SHP77 (cell line): ENCODE measurements around the gene KDM1A.

Source experiments
- DNase-seq, 2 experiments: peaks; one replicate each; lab custom pipeline; 2025; lab: John Stamatoyannopoulos, UW

KDM1A gene

DNA sequence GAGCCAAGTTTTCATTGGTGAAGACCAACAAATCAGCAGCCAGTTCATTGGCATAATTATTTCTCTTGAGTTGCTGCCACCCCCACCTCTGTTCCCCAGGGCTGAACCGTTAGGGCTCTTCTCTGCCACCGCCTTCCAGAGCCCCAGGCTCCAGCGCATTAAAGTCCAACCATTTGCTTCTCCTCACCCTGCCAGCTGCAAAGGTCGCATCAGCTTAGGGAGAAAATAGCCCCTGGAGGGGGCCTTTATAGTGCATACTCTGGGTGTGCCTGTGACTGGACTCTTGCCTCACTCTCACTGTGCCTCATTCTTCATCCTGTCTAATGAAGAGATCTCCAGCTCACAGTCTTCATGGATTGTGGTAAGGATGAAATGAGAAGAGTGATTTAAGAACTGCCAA is 50.4 kb downstream of the KDM1A start:
- no peak for DNase-seq

DNA sequence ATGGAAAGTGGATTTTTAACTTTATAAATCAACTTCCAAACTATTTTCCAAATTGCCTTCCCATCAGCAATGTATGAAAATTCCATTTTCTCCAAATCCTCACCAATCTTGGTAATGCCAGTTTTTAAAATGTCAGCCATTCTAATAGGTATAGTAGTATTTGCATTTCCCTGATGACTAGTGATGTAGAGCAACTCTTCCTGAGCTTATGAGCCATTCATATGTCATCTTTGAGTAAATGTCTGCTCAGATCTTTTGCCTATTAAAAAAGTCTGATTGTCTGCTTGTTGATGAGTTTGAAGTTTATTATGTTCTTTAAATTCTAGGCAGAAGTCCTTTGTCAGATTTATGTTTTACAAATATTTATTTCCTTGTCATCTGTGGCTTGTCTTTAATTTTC is 54.7 kb downstream of the KDM1A start:
- DNase-seq = no peak

DNA sequence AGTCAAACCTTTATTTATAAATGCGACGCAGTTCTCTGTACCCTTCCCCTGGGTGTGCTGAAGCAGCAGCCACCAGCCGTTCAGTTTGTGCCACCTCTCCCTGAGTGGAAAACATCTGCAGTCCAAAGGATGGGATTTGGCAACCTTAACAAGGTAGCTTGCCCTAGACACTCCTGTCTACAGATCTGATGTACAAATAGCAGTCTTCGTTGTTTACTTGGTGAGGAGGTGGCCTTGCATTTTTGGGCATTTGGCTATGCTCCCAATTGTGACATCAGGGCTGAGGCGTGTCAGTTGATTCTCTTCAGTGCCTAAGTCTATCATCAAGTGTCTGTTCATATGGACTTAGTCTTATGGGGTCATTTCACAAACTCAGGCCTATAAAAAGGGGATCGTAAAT is 59.8 kb downstream of the KDM1A start:
- no peak for DNase-seq

DNA sequence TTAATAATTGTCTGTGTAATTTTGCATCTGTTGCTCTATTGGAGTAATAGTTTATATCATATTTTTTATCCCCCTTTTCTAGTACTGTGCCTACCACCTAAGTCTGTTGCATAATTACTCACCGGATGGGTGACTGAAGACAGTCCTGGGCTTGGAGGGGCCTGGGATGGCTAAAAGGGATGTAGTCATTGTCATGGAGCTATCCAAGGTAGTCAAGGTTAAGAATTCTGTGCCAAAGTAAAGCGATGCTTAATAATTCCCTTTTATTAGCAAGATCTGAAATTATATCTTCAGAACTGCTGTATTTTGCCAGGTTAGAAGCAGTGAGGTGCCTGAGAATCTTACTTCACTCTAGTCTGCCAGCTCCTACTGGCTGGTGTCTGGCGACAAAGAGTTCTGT is 61.6 kb downstream of the KDM1A start:
- DNase-seq = no peak

DNA sequence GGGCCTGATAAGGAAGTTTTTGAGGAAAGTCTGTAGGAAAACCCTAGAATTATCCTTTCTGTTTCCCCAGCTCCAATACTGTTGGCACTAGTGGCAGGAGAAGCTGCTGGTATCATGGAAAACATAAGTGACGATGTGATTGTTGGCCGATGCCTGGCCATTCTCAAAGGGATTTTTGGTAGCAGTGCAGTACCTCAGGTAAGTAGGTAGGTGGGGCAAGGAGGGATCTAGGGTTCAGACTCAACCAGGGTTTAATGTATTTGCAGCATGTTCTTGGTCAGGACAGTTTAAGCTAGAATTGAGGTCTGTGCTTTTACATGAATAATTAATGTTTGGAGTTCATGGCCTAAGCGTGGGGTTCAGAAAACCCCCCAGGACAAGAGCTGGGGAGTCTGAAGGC is 62.1 kb downstream of the KDM1A start:
- DNase-seq = no peak

DNA sequence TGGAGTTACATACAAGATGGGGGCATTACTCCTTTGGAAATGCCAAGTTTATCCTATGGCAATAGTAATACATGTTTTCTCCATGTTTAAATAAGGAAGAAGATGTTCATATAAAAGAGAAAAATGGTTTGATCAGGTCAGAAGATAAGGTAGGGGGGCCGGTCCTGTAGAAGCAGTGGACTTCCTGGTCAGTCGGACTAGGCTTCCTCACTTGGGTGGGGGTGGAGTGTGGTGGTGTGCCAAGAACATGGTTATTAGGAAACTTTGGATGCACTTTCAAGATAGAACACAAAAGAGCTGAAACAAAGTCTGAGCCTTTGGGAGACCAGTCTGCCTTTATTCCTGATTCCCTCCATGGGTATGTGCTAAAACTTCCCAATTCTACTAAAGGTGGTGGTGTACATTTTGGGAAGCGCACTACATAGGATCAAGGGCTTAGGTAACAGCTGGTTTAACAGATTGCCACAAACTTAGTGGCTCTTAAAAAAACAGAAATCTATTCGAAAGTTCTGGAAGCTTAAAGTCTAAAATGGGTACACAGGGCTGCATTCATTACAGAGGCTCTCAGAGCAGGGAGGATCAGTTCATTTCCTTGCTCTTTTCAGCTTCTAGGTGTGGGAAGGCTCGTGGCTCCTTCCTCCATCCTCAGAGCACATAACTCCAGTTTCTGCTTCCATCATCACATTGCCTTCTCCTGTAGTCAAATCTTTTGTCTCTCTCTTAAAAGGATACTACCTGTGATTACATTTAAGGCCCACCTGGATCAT is 64.6 kb downstream of the KDM1A start:
- no peak for DNase-seq

DNA sequence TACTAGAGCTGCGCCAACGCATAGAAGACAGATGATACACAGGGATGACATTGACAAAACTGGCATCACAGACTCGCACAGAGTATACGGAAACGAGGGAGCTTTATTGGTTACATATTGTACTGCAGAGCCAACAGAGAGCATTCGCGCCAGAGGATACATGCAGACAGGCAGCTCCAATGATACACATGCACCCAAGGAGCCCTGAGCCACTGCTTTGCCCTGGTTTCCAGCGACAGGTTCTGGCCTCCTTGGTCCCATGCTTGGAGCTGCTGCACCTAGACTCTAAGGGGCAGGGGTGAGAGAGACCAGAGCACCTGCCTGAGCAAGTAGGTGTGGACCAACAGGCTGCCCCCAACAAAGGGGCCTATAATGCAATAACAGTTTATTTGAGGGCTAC is 65.6 kb downstream of the KDM1A start:
- no peak for DNase-seq

DNA sequence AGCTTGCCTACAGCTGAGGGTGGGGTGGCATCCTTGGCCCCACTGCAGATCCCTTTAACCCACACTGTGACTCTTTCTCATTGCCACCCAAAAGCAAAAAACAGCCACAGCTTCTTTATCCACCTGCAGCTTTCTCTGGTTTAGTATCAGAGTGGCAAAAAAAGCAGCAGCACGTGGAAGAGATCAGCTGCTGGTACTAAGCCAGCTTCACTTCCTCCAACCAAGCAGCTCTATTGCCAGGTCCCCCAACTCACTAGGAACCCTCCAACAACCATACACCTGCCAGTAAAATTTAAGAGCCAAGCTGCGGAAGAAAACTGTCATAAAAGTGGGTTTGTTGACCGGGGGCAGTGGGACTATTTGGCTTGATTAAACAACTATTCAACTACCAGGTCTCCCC is 66.4 kb downstream of the KDM1A start:
- DNase-seq = no peak

DNA sequence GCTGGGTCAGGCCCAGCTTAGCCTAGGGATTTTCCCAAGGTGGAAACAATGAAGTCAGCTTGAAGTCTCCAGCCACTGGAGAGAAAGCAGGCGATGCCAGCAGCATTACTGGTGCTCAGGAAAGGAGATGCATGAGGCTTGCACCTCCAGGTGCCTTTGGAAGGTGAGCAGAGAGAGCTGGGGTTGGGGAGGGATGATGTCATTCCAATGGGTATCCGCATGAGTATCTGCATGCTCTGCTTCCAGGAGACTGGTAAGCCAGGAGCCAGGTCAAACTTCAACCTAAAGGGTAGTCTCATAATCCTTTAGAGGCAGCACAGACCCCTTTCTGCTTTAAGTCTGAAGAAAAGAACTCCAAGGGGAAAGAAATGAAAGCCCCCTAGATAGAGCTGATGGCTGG is 68.8 kb downstream of the KDM1A start:
- no peak for DNase-seq

DNA sequence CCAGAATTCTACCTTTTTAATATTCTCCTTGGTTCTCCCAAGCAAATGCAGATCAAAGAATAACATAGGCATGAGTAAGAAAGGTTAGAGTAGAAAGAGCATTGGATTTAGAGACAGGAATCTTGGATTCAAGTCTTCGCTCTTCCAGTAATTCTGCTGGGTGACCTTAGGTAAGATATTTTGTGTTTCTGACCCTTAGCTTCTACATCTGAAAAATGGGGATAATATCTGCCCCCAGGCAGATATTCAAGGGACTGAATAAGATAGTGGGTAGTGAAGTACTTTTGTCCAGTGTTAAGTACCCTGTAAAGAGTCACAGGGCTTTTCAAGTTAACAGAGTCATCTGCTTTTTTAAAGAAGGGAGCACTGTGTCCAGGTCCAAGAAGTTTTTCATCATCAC is 70.8 kb downstream of the KDM1A start:
- no peak for DNase-seq

DNA sequence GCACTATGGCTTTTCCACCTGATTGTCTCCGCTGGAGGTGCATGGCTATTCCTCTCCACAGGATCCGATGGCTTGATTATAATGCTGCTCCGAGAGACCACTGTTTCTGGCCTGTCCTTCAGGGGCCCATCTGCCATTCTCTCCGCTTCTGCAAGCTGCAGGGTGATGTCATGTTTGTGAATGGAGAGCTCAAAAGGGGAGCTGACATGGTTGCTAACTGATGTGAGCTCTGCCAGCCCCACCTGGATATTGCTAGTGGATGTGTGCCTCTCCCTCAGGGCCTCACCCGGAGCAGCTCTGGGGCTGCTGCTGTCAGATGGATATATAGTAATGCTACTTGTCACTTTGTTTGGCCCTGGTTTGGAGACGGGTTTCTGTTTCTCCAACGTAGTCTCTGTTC is 72.3 kb downstream of the KDM1A start:
- DNase-seq = no peak

DNA sequence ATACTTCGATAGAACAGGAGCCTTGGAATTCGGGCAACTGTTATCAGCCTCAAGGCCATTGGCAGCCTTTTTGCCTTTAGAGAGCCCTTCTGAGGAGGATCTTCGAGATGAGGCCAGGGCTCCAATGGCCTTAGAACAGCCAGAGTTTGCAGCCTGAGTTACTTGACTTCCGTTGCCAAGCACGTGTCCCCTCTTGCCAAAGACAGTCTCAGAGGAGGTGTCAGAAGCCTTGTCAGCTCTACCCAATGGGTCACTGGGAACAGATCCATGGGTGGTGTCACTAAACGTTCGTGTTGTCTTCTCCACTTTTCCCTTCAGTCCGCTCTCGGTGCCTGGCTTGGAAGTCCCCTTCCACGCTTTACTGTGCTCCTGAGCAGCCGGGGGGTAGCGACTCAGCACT is 73.2 kb downstream of the KDM1A start:
- DNase-seq = no peak

DNA sequence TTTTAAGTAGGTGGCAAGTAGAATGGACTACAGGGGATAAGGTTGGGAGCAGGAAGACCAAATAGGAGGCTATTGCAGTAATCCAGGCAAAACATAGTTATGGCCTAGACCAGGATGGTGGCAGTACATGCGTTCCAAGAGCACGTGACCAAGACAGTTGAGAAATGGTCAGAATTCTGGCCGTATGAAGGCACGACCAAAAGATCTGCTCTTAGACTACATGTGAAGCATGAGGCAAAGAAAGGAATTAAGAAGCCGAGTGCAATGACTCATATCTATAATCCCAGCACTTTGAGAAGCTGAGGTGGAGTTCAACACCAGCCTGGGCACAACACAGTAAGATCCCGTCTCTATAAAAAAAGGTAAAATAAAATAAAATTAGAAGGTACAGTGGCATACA is 78.0 kb downstream of the KDM1A start:
- DNase-seq = no peak

DNA sequence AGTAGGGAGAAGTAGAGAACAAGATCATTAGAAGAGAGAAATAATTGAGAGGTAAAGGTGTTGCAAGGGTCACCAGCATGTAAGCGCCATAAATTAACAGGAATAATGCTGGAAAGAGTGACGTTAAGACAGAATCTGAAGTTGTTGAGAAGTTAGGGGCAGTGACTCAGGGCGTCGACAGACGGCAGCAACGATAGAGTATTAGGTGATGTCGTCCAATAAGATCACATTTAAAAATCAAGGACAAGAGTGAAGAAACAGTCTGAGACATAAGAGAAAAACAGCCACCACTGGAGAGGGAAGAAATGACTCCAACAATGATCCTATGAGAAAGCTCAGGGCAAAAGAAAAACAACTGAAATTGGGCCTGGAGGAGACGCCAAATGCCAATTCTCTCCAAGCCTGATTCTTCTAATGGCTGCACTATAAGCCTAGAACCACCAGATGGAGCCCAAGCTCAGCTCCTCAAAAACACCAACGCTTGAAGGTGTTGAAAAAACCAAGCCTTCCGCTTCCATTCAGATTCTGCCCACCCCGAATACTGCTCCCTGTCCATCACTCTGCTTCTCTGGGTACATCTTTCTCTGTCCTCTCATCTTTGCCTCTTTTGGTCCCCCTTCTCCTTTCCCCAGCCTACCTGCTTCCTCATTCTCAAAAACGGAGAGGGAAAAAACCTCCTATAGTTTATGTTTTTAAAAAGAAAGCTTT is 79.3 kb downstream of the KDM1A start:
- peak; percentile 18 to 55 for DNase-seq

DNA sequence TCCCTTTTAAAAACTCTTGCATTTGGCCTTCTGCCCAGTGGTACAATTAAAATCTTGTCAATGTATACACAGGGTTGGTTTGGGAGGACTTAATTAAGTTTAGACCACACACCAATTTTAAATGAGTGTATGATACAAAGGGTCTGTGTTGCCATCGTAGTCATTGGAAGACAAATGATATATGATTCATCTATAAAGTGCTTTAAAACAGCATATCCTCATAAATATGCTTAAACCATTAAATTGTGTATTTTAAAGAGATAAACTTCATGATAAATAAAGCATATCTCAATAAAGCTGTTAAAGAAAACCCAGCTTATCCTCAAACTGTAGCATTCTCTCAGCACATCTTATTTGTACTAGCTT is 79.9 kb downstream of the KDM1A start:
- DNase-seq = no peak

DNA sequence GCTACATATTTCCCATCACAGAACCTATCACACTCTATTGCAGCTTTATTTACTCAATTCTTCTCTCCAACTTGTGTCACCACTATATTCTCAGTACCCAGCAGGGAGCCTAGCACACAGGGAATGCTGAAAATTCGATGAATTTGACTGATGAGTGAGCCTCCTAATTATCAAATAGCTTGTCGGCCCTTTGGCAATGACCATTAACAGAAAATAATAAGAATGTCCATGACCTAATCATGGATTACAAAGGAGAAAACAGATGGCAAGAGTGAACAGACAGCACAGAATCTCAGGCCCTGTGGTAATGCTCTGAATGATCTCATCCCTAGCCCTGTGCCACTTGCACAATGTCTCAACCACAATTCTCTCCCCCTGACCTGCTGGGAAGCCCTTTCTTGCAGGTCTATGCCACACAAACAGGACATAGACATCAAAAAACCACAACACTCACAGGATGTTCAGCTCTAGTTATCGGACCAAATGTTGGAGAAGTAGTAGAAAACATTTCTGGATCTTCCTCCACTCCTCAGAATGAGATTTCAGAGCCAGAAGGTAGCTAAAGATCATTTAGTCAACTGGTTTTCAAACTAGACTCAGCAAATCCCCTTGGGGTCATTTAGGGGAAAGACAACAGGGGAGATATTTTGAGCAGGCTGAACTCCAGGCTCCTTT is 80.9 kb downstream of the KDM1A start:
- DNase-seq = no peak

DNA sequence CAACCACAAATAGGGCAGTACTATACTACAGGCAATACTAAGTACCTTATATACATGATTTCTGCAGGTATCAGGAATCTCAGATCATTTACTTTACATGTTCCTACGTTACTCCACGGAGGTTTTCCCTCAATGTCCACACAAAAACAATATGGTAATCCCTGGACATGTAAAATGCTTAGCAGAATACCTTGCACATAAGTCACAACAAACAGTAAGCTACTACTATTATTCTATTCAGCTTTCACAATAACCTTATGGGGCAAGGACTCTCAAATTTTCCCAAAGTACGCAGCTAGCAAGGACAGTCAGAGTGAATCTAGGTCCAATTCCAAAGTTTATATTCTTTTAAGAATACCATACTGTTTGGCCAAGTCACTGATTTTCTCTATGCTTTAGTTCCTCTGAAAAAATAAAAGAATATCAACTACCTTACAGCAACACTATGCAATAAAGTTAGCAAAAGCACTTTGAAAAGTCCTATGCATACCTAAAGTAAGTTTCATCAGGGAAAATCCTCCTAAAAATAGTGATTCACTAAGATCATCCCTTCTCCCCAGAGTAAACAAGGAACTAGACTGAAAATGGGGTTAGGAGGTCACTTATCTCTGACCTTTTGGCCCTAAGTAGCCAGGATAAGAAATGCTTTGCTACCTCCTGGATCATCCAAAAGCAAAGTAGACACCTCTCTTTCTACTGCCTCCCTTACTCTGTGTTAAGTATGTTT is 82.0 kb downstream of the KDM1A start:
- no peak for DNase-seq

DNA sequence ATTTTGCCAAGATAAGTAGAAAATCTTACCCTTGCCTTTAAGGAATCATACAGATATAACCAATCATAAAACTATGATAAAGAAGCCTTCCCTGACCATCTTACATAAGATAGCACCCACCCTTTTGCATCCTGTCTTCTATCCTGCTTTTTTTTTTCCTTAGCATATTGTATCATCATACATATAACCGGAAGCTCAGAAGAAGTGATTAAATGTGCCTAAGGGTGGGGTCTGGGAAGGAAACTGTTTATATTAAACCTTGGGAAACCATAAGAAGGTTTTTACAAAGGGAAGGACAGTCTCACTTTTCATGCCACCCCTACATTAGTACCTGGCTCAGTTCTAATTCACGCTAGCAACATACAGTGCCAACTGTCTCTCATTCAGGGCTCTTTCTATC is 82.6 kb downstream of the KDM1A start:
- no peak for DNase-seq

DNA sequence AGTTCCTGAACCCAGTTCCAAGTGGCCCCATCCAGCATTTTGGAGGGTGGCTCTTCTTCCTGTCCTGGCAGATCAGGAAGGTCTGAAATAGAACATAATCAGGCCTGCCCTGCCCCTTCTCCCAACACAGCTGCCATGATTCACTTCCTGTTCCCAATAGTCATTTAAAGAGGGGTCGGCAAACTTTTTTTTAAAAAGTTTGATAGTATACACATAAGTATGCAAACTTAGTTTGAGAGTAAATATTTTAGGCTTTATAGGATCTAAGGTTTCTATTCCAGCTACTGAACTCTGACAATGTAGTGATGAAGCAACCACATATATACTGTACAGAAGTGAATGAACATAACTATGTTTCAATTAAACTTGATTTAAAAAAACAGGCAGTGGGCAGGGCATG is 83.0 kb downstream of the KDM1A start:
- no peak for DNase-seq

DNA sequence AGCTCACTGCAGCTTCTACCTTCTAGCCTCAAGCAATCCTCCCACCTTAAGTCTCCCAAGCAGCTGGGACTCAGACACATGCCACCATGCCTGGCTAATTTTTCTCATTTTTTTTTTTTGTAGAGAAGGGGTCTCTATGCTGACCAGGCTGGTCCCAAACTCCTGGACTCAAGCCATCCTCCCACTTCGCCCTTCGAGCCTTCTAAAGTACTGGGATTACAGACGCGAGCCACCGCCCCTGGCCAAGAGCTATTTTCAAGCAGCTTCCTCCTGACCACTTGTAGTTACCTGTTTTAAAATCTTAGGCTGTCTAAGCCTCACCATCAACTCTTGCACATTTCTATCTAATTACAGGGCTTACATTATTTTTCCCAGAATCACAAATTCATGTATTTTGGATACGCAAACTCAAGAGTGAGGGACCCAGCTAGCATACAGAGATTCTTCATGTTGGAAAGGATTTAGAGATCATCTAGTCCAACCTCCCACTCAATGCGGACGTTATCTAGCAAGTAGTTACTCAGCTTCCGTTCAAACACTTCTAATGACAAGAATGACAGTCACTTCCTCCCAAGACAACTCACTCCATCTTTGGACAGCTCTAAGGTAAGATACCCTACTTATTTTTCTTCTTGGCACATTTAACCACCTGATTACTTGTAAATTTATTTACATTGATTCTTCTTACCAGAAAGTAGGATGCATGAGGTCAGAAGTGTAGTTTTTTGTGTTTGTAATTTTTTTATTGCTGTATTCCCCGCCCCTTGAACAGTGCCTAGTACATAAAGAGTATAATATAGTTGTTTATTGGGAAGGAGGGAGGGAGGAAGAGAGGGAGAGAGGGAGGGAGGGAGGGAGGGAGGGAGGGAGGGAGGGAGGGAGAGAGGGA is 84.0 kb downstream of the KDM1A start:
- no peak for DNase-seq

DNA sequence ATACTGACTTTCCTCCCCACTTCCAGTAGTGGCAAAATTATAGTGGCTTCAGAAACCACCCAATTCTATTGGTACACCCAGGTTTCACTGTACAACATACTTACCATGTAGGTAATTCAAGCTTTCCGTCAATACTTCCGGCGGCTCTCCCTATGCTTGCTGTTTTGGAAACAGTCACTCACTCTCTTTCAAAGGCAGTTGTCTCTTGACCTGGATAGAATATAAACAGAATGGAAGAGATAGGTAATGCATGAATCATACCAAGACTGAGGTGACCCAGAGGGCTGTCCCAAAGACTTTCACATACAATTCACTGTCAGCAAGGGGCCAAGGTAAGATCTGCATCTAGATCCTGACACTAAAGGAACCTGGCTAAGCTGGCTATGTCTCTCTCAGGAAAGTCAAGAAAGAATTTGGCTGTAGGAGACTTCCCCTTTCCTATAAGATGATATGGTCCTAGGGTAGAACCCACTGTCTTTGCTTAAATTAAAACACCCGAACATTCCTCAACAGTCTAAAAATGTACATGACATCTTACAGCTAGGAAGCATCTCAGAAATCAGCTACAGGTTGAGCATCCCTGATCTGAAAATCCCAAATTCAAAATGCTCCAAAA is 89.8 kb downstream of the KDM1A start:
- DNase-seq = no peak
